Breast epithelium (tissue), 4 donors: ENCODE measurements around the gene ARHGEF28. TPM values are rescaled to one million over a fixed set of nuclear protein-coding genes. Genes with fewer than 3 reads are reported as not detected.

ENCODE experiments used
- DNase-seq, 2 donors: peaks; one replicate each; pipeline ENCODE4 v3.0.0-alpha.2; 2019; ENCODE audit warnings: low spot score in 2 of 2
- H3K27ac ChIP-seq, 2 donors: fragments of 200-600 bp; sonication (generic) in 1 of 2; one replicate each; pipeline ENCODE4 v1.5.1; 2016 to 2019; ENCODE audit warnings: mild to moderate bottlenecking in 1 of 2
- H3K27me3 ChIP-seq, 2 donors: fragments of 200-600 bp; sonication (generic) in 1 of 2; one replicate each; pipeline versions ENCODE4 v1.5.1 to v1.6.0; 2017 to 2019; ENCODE audit warnings: control low read depth in 1 of 2, mild to moderate bottlenecking in 1 of 2
- H3K36me3 ChIP-seq: fragments of 200-600 bp; one replicate; pipeline ENCODE4 v1.5.1; 2019
- H3K4me1 ChIP-seq, 2 donors: fragments of 200-600 bp; sonication (generic); one replicate each; pipeline ENCODE4 v1.5.1; 2016 to 2019; ENCODE audit warnings: control low read depth in 1 of 2
- H3K4me3 ChIP-seq, 3 donors: fragments of 200-600 bp; sonication (generic); 1 replicate in 2 of 3; 2 replicates in 1 of 3; pipeline ENCODE4 v1.5.1; 2016 to 2019; ENCODE audit warnings: mild to moderate bottlenecking in 3 of 3, moderate library complexity in 2 of 3
- H3K9me3 ChIP-seq, 2 donors: fragments of 200-600 bp; sonication (generic) in 1 of 2; one replicate each; pipeline ENCODE4 v1.5.1; 2016 to 2019; ENCODE audit warnings: control low read depth in 1 of 2
- CTCF ChIP-seq, 3 donors: fragments of 450-650 bp; IDR thresholded peaks; one replicate each; pipeline ENCODE4 v1.5.1; 2016 to 2017; ENCODE audit warnings: antibody characterized with exemption in 3 of 3, mild to moderate bottlenecking in 3 of 3, moderate library complexity in 3 of 3
- POLR2A ChIP-seq: fragments of 450-650 bp; IDR thresholded peaks from one replicate; pipeline ENCODE4 v1.6.1; 2016; ENCODE audit warnings: antibody characterized with exemption, mild to moderate bottlenecking, moderate library complexity
- POLR2AphosphoS5 ChIP-seq, 3 donors: sonication (generic); formaldehyde crosslinking; IDR thresholded peaks; one replicate each; pipeline ENCODE4 v1.6.1; 2017; ENCODE audit warnings: antibody characterized with exemption in 3 of 3
- intact Hi-C: fragments of 100-400 bp; cut with DNase I; formaldehyde crosslinking; loops from one replicate; pipeline ENCODE4 v1.15.1; 2023; ENCODE audit warnings: low total_unique reads
- total RNA-seq, 3 donors: library from RNA; depleted of rRNA; stranded (reverse); fragments of >200 nt; gene quantifications; one replicate each; pipeline ENCODE4 v1.1.0, GENCODE V29; 2016

Gene ARHGEF28
- total RNA-seq, 3 donors from 2014 or later, result 11.4 to 65.4 (median 31.5) TPM

- H3K27me3 ChIP-seq, result no peaks in the 10 kb centered on the region
- H3K4me3 ChIP-seq, result no peak overlapping the region
- H3K36me3 ChIP-seq, result no peaks in the 10 kb centered on the region
- H3K9me3 ChIP-seq, result no peaks in the 10 kb centered on the region
- no peak for TF ChIP-seq POLR2AphosphoS5 (IDR thresholded peaks at IDR 0.05)
- TF ChIP-seq POLR2A, result no peak
- TF ChIP-seq CTCF (IDR thresholded peaks at IDR 0.05), result no peak
- intact Hi-C loops, result no loop called here
- H3K27ac ChIP-seq, result no peak overlapping the region
- DNase-seq, result no peak
- no peaks in the 10 kb centered on the region for H3K4me1 ChIP-seq
Observed at GRCh38 chr5:73727470-73727869, 101.5 kb downstream of the ARHGEF28 start.

GRCh38 chr5:73728493-73729273, 102.7 kb downstream of the ARHGEF28 start:
- Histone ChIP-seq H3K36me3 (no peaks in the 10 kb centered on the region), H3K4me1 (no peaks in the 10 kb centered on the region), H3K4me3 (no peak overlapping the region), H3K27ac (no peak overlapping the region), H3K27me3 (no peaks in the 10 kb centered on the region), H3K9me3 (no peaks in the 10 kb centered on the region)
- intact Hi-C loops, result no loop called here
- DNase-seq, result no peak
- TF ChIP-seq POLR2AphosphoS5 (IDR thresholded peaks at IDR 0.05), result no peak
- no peak for TF ChIP-seq POLR2A
- no peak for TF ChIP-seq CTCF (IDR thresholded peaks at IDR 0.05)

- DNase-seq, result no peak
- intact Hi-C loops, result no loop called here
- Histone ChIP-seq H3K27me3 (no peaks in the 10 kb centered on the region), H3K4me3 (no peak overlapping the region), H3K9me3 (no peaks in the 10 kb centered on the region), H3K4me1 (no peaks in the 10 kb centered on the region), H3K36me3 (no peaks in the 10 kb centered on the region), H3K27ac (no peak overlapping the region)
- TF ChIP-seq CTCF (IDR thresholded peaks at IDR 0.05) (no peak), POLR2A (no peak), POLR2AphosphoS5 (IDR thresholded peaks at IDR 0.05) (no peak)
Observed at GRCh38 chr5:73729329-73729728, 103.3 kb downstream of the ARHGEF28 start.

- Histone ChIP-seq H3K36me3 (no peaks in the 10 kb centered on the region), H3K4me3 (no peak overlapping the region), H3K4me1 (no peaks in the 10 kb centered on the region), H3K27ac (no peak overlapping the region), H3K27me3 (no peaks in the 10 kb centered on the region), H3K9me3 (no peaks in the 10 kb centered on the region)
- no peak for TF ChIP-seq CTCF (IDR thresholded peaks at IDR 0.05)
- no peak for DNase-seq
- intact Hi-C loops, result no loop called here
Observed at GRCh38 chr5:73732045-73732444, 106.0 kb downstream of the ARHGEF28 start.

- no peaks in the 10 kb centered on the region for H3K27me3 ChIP-seq
- H3K4me3 ChIP-seq, result no peak overlapping the region
- H3K9me3 ChIP-seq, result no peaks in the 10 kb centered on the region
- H3K4me1 ChIP-seq, result no peaks in the 10 kb centered on the region
- H3K27ac ChIP-seq, result no peak overlapping the region
- TF ChIP-seq POLR2A (no peak), CTCF (IDR thresholded peaks at IDR 0.05) (no peak), POLR2AphosphoS5 (IDR thresholded peaks at IDR 0.05) (no peak)
- no peak for DNase-seq
- H3K36me3 ChIP-seq, result no peaks in the 10 kb centered on the region
- intact Hi-C loops, result no loop called here
Observed at GRCh38 chr5:73733219-73733618, 107.2 kb downstream of the ARHGEF28 start.
